ENCODE data around the gene SEPHS1.
A peak's percentile ranks its signal among the peaks of the same experiment; 100 is the strongest.
"Not testable (repeated sequence)": the region's sequence is repeated elsewhere in the genome, so short reads cannot be mapped to it uniquely, and the experiment has no call there.

SEPHS1 gene

GRCh38 chr10:13383399-13383761 is 35.3 kb upstream of the SEPHS1 start:
- H3K27ac ChIP-seq (ENCODE audit: low read depth, low read length): no peak overlapping the region
- no peaks in the 10 kb centered on the region for H3K9me3 ChIP-seq (ENCODE audit: control insufficient read depth in 5 of 5, low read length in 5 of 5)
- H3K27me3 ChIP-seq (ENCODE audit: control insufficient read depth in 5 of 5, insufficient read depth in 4 of 5, low read length in 5 of 5): peaks cover 8 to 20% (median 14%) of the 10 kb centered on the region in 5 donors
- peak overlapping the region; percentile 8 to 59 (median 51) for H3K4me3 ChIP-seq (ENCODE audit: low read depth in 1 of 5, low read length in 5 of 5)
- H3K9ac ChIP-seq (ENCODE audit: low read length in 5 of 5): peak overlapping the region in 3 of 5 donors; percentile 32 to 63 (median 54)
- no peaks in the 10 kb centered on the region for H3K36me3 ChIP-seq (ENCODE audit: control insufficient read depth in 5 of 5, insufficient read depth in 5 of 5, low read length in 5 of 5)
- peaks cover 0 to 11% (median 9%) of the 10 kb centered on the region in 5 donors for H3K4me1 ChIP-seq (ENCODE audit: control insufficient read depth in 5 of 5, insufficient read depth in 5 of 5, low read length in 5 of 5)

- peaks cover 0 to 11% (median 9%) of the 10 kb centered on the region in 5 donors for H3K4me1 ChIP-seq (ENCODE audit: control insufficient read depth in 5 of 5, insufficient read depth in 5 of 5, low read length in 5 of 5)
- no peaks in the 10 kb centered on the region for H3K9me3 ChIP-seq (ENCODE audit: control insufficient read depth in 5 of 5, low read length in 5 of 5)
- H3K36me3 ChIP-seq (ENCODE audit: control insufficient read depth in 5 of 5, insufficient read depth in 5 of 5, low read length in 5 of 5): no peaks in the 10 kb centered on the region
- peak overlapping the region; percentile 8 to 59 (median 51) for H3K4me3 ChIP-seq (ENCODE audit: low read depth in 1 of 5, low read length in 5 of 5)
- H3K27me3 ChIP-seq (ENCODE audit: control insufficient read depth in 5 of 5, insufficient read depth in 4 of 5, low read length in 5 of 5): peaks cover 8 to 23% (median 14%) of the 10 kb centered on the region in 5 donors
- peak overlapping the region in 3 of 5 donors; percentile 32 to 63 (median 54) for H3K9ac ChIP-seq (ENCODE audit: low read length in 5 of 5)
- H3K27ac ChIP-seq (ENCODE audit: low read depth, low read length): no peak overlapping the region
These were observed 34.8 kb upstream of the SEPHS1 start for GRCh38 chr10:13382703-13383398.

- H3K9ac ChIP-seq (ENCODE audit: low read length in 5 of 5); H3K36me3 ChIP-seq (ENCODE audit: control insufficient read depth in 5 of 5, insufficient read depth in 5 of 5, low read length in 5 of 5); H3K27ac ChIP-seq (ENCODE audit: low read depth, low read length); H3K4me3 ChIP-seq (ENCODE audit: low read depth in 1 of 5, low read length in 5 of 5); H3K9me3 ChIP-seq (ENCODE audit: control insufficient read depth in 5 of 5, low read length in 5 of 5): not testable (repeated sequence)
- H3K27me3 ChIP-seq (ENCODE audit: control insufficient read depth in 5 of 5, insufficient read depth in 4 of 5, low read length in 5 of 5): peaks cover 6 to 24% (median 10%) of the 10 kb centered on the region in 5 donors
- H3K4me1 ChIP-seq (ENCODE audit: control insufficient read depth in 5 of 5, insufficient read depth in 5 of 5, low read length in 5 of 5): peaks cover 0 to 11% (median 9%) of the 10 kb centered on the region in 5 donors
These were observed 31.0 kb upstream of the SEPHS1 start for GRCh38 chr10:13379061-13379460.

- Histone ChIP-seq H3K36me3 (ENCODE audit: control insufficient read depth in 5 of 5, insufficient read depth in 5 of 5, low read length in 5 of 5) (no peaks in the 10 kb centered on the region), H3K4me1 (ENCODE audit: control insufficient read depth in 5 of 5, insufficient read depth in 5 of 5, low read length in 5 of 5) (no peaks in the 10 kb centered on the region)
These were observed 28.7 kb upstream of the SEPHS1 start for GRCh38 chr10:13376746-13377145.

GRCh38 chr10:13376297-13376696 is 28.2 kb upstream of the SEPHS1 start:
- peaks cover 0 to 8% (median 4%) of the 10 kb centered on the region in 5 donors for H3K27me3 ChIP-seq (ENCODE audit: control insufficient read depth in 5 of 5, insufficient read depth in 4 of 5, low read length in 5 of 5)
- H3K4me1 ChIP-seq (ENCODE audit: control insufficient read depth in 5 of 5, insufficient read depth in 5 of 5, low read length in 5 of 5): no peaks in the 10 kb centered on the region
- no peak overlapping the region for H3K27ac ChIP-seq (ENCODE audit: low read depth, low read length)
- no peaks in the 10 kb centered on the region for H3K9me3 ChIP-seq (ENCODE audit: control insufficient read depth in 5 of 5, low read length in 5 of 5)
- H3K36me3 ChIP-seq (ENCODE audit: control insufficient read depth in 5 of 5, insufficient read depth in 5 of 5, low read length in 5 of 5): no peaks in the 10 kb centered on the region
- H3K9ac ChIP-seq (ENCODE audit: low read length in 5 of 5): no peak overlapping the region
- no peak overlapping the region for H3K4me3 ChIP-seq (ENCODE audit: low read depth in 1 of 5, low read length in 5 of 5)

More at GRCh38 chr10:13376746-13377145, 28.7 kb upstream of the SEPHS1 start:
- H3K27ac ChIP-seq (ENCODE audit: low read depth, low read length): no peak overlapping the region
- H3K9me3 ChIP-seq (ENCODE audit: control insufficient read depth in 5 of 5, low read length in 5 of 5): no peaks in the 10 kb centered on the region
- no peak overlapping the region for H3K9ac ChIP-seq (ENCODE audit: low read length in 5 of 5)
- H3K27me3 ChIP-seq (ENCODE audit: control insufficient read depth in 5 of 5, insufficient read depth in 4 of 5, low read length in 5 of 5): peaks cover 0 to 10% (median 4%) of the 10 kb centered on the region in 5 donors
- no peak overlapping the region for H3K4me3 ChIP-seq (ENCODE audit: low read depth in 1 of 5, low read length in 5 of 5)

GRCh38 chr10:13375791-13376190 is 27.7 kb upstream of the SEPHS1 start:
- Histone ChIP-seq H3K36me3 (ENCODE audit: control insufficient read depth in 5 of 5, insufficient read depth in 5 of 5, low read length in 5 of 5) (no peaks in the 10 kb centered on the region), H3K27ac (ENCODE audit: low read depth, low read length) (no peak overlapping the region), H3K4me1 (ENCODE audit: control insufficient read depth in 5 of 5, insufficient read depth in 5 of 5, low read length in 5 of 5) (no peaks in the 10 kb centered on the region), H3K27me3 (ENCODE audit: control insufficient read depth in 5 of 5, insufficient read depth in 4 of 5, low read length in 5 of 5) (peaks cover 0 to 8% (median 4%) of the 10 kb centered on the region in 5 donors), H3K9ac (ENCODE audit: low read length in 5 of 5) (no peak overlapping the region), H3K4me3 (ENCODE audit: low read depth in 1 of 5, low read length in 5 of 5) (no peak overlapping the region), H3K9me3 (ENCODE audit: control insufficient read depth in 5 of 5, low read length in 5 of 5) (no peaks in the 10 kb centered on the region)

GRCh38 chr10:13373644-13374043 is 25.6 kb upstream of the SEPHS1 start:
- no peaks in the 10 kb centered on the region for H3K4me1 ChIP-seq (ENCODE audit: control insufficient read depth in 5 of 5, insufficient read depth in 5 of 5, low read length in 5 of 5)
- H3K36me3 ChIP-seq (ENCODE audit: control insufficient read depth in 5 of 5, insufficient read depth in 5 of 5, low read length in 5 of 5): no peaks in the 10 kb centered on the region
- no peak overlapping the region for H3K27ac ChIP-seq (ENCODE audit: low read depth, low read length)
- no peaks in the 10 kb centered on the region for H3K9me3 ChIP-seq (ENCODE audit: control insufficient read depth in 5 of 5, low read length in 5 of 5)
- peaks cover 0 to 4% (median 0%) of the 10 kb centered on the region in 5 donors for H3K27me3 ChIP-seq (ENCODE audit: control insufficient read depth in 5 of 5, insufficient read depth in 4 of 5, low read length in 5 of 5)
- H3K9ac ChIP-seq (ENCODE audit: low read length in 5 of 5): no peak overlapping the region
- H3K4me3 ChIP-seq (ENCODE audit: low read depth in 1 of 5, low read length in 5 of 5): no peak overlapping the region

- no peaks in the 10 kb centered on the region for H3K36me3 ChIP-seq (ENCODE audit: control insufficient read depth in 5 of 5, insufficient read depth in 5 of 5, low read length in 5 of 5)
- no peaks in the 10 kb centered on the region for H3K27me3 ChIP-seq (ENCODE audit: control insufficient read depth in 5 of 5, insufficient read depth in 4 of 5, low read length in 5 of 5)
- H3K9me3 ChIP-seq (ENCODE audit: control insufficient read depth in 5 of 5, low read length in 5 of 5): no peaks in the 10 kb centered on the region
- no peak overlapping the region for H3K27ac ChIP-seq (ENCODE audit: low read depth, low read length)
- no peak overlapping the region for H3K9ac ChIP-seq (ENCODE audit: low read length in 5 of 5)
- H3K4me3 ChIP-seq (ENCODE audit: low read depth in 1 of 5, low read length in 5 of 5): no peak overlapping the region
- H3K4me1 ChIP-seq (ENCODE audit: control insufficient read depth in 5 of 5, insufficient read depth in 5 of 5, low read length in 5 of 5): no peaks in the 10 kb centered on the region
These were observed 24.4 kb upstream of the SEPHS1 start for GRCh38 chr10:13372524-13372923.

- Histone ChIP-seq H3K9ac (ENCODE audit: low read length in 5 of 5) (peak overlapping the region in 1 of 5 donors; percentile 20), H3K9me3 (ENCODE audit: control insufficient read depth in 5 of 5, low read length in 5 of 5) (no peaks in the 10 kb centered on the region), H3K36me3 (ENCODE audit: control insufficient read depth in 5 of 5, insufficient read depth in 5 of 5, low read length in 5 of 5) (no peaks in the 10 kb centered on the region), H3K4me3 (ENCODE audit: low read depth in 1 of 5, low read length in 5 of 5) (no peak overlapping the region), H3K27me3 (ENCODE audit: control insufficient read depth in 5 of 5, insufficient read depth in 4 of 5, low read length in 5 of 5) (no peaks in the 10 kb centered on the region), H3K27ac (ENCODE audit: low read depth, low read length) (no peak overlapping the region), H3K4me1 (ENCODE audit: control insufficient read depth in 5 of 5, insufficient read depth in 5 of 5, low read length in 5 of 5) (no peaks in the 10 kb centered on the region)
These were observed 23.9 kb upstream of the SEPHS1 start for GRCh38 chr10:13371897-13372470.

GRCh38 chr10:13366891-13367290 is 18.8 kb upstream of the SEPHS1 start:
- Histone ChIP-seq H3K27me3 (ENCODE audit: control insufficient read depth in 5 of 5, insufficient read depth in 4 of 5, low read length in 5 of 5) (peaks cover 0 to 3% (median 0%) of the 10 kb centered on the region in 5 donors), H3K4me3 (ENCODE audit: low read depth in 1 of 5, low read length in 5 of 5) (no peak overlapping the region), H3K4me1 (ENCODE audit: control insufficient read depth in 5 of 5, insufficient read depth in 5 of 5, low read length in 5 of 5) (no peaks in the 10 kb centered on the region), H3K9ac (ENCODE audit: low read length in 5 of 5) (no peak overlapping the region), H3K27ac (ENCODE audit: low read depth, low read length) (no peak overlapping the region), H3K9me3 (ENCODE audit: control insufficient read depth in 5 of 5, low read length in 5 of 5) (no peaks in the 10 kb centered on the region), H3K36me3 (ENCODE audit: control insufficient read depth in 5 of 5, insufficient read depth in 5 of 5, low read length in 5 of 5) (no peaks in the 10 kb centered on the region)

All from subcutaneous abdominal adipose tissue (tissue), 5 donors.